ENCODE measurements around the gene MACROD2.

Gene MACROD2

DNA sequence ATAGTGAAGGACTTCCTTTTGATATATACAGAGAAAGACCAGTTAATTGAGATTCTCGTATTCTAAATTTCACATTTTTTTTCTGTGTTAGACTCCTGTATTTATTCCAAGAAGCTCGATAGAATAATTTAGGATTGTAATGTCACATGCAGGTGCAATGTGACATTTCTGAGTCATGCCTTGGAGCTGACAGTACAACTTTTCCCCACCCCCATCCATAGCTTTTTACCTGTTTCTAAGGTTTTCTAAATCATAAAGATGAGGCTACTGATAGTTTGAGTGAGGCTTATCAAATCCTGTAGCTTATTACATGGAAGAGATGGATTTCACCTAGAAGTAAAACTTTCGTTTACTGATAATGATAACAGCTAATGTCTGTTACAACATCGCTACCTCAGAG is 304.5 kb downstream of the MACROD2 start:
- Mint-ChIP-seq H3K27me3 (no peaks in the 10 kb centered on the region), H3K27ac (no peak overlapping the region), H3K4me1 (ENCODE audit: low read depth) (no peaks in the 10 kb centered on the region), H3K36me3 (ENCODE audit: low read depth) (no peaks in the 10 kb centered on the region), H3K4me3 (no peak overlapping the region), H3K9me3 (peaks cover 4% of the 10 kb centered on the region)

DNA sequence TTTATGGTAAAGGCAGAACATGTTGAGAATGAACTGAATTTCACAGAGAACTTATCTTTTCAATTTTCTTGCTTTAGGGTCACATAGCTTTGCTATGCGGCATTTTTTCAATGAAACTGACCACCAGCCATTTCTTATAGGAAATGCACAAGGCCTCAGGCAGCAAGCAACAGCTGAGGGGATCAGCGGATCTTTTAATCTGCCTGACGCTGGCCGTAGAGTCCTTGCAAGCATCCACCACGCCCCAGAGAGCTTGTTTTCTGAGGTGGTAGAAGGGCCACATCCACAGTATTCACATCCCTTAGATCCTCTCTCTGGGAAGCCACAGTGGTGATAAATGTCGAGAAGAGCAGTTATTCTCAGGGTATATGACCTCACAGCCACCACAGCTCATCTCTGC is 307.8 kb downstream of the MACROD2 start:
- H3K4me1 Mint-ChIP-seq (ENCODE audit: low read depth), result no peaks in the 10 kb centered on the region
- H3K9me3 Mint-ChIP-seq, result peaks cover 14% of the 10 kb centered on the region
- no peak overlapping the region for H3K4me3 Mint-ChIP-seq
- no peaks in the 10 kb centered on the region for H3K36me3 Mint-ChIP-seq (ENCODE audit: low read depth)
- no peak overlapping the region for H3K27ac Mint-ChIP-seq
- H3K27me3 Mint-ChIP-seq, result no peaks in the 10 kb centered on the region

- Mint-ChIP-seq H3K36me3 (ENCODE audit: low read depth) (no peaks in the 10 kb centered on the region), H3K27ac (no peak overlapping the region), H3K9me3 (peaks cover 14% of the 10 kb centered on the region), H3K4me3 (no peak overlapping the region), H3K4me1 (ENCODE audit: low read depth) (no peaks in the 10 kb centered on the region), H3K27me3 (no peaks in the 10 kb centered on the region)
Measured at GRCh38 chr20:14303651-14304050, 308.3 kb downstream of the MACROD2 start.

- no peaks in the 10 kb centered on the region for H3K36me3 Mint-ChIP-seq (ENCODE audit: low read depth)
- no peaks in the 10 kb centered on the region for H3K27me3 Mint-ChIP-seq
- no peak overlapping the region for H3K4me3 Mint-ChIP-seq
- H3K9me3 Mint-ChIP-seq, result peaks cover 14% of the 10 kb centered on the region
- H3K27ac Mint-ChIP-seq, result no peak overlapping the region
- no peaks in the 10 kb centered on the region for H3K4me1 Mint-ChIP-seq (ENCODE audit: low read depth)
Measured at GRCh38 chr20:14304472-14304871, 309.2 kb downstream of the MACROD2 start.

- no peak overlapping the region for H3K4me3 Mint-ChIP-seq
- H3K27me3 Mint-ChIP-seq, result no peaks in the 10 kb centered on the region
- no peaks in the 10 kb centered on the region for H3K36me3 Mint-ChIP-seq (ENCODE audit: low read depth)
- H3K4me1 Mint-ChIP-seq (ENCODE audit: low read depth), result no peaks in the 10 kb centered on the region
- peaks cover 14% of the 10 kb centered on the region for H3K9me3 Mint-ChIP-seq
- H3K27ac Mint-ChIP-seq, result no peak overlapping the region
Measured at GRCh38 chr20:14307956-14308355, 312.6 kb downstream of the MACROD2 start.

DNA sequence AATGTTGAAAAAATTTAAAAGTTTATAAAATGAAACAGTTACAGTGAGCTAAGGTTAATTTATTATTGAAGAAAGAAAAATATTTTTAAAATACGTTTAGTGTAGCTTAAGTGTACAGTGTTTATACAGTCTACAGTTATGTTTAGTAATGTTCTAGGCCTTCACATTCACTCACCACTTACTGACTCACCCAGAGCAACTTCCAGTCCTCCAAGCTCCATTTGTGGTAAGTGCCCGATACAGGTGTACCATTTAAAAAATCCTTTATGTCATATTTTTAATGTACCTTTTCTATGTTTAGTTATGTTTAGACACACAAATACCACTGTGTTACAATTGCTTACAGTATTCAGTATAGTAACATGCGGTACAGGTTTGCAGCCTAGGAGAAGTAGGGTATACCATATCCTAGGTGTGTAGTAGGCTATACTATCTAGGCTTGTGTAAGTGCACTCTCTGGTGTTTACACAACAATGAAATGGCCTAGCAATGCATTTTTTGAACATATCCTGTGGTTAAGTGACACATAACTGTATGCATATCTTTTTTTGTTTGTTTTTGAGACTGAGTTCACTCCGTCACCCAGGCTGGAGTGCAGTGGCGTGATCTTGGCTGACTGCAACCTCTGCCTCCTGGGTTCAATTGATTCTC is 315.8 kb downstream of the MACROD2 start:
- H3K4me1 Mint-ChIP-seq (ENCODE audit: low read depth), result no peaks in the 10 kb centered on the region
- no peaks in the 10 kb centered on the region for H3K27me3 Mint-ChIP-seq
- H3K36me3 Mint-ChIP-seq (ENCODE audit: low read depth), result no peaks in the 10 kb centered on the region
- no peak overlapping the region for H3K4me3 Mint-ChIP-seq
- peaks cover under 1% of the 10 kb centered on the region for H3K9me3 Mint-ChIP-seq
- no peak overlapping the region for H3K27ac Mint-ChIP-seq

DNA sequence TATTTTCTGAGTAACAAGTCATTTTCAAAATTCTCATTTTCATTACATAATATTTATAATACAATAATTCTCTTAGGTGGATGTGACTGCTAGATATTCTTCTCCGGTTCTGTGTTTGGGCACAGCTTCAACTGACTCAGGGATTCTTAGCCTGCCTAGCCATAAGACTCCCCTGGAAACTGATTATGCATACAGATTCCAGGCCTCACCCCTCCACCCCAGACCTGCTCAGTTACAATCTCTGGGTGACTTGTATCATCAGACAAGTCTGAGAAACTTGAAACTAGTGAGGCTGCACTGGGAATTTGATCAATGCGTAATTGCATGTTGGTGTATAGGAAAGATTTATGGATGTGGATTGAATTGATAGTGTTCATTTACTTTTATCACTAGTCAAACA is 316.7 kb downstream of the MACROD2 start:
- no peaks in the 10 kb centered on the region for H3K9me3 Mint-ChIP-seq
- no peaks in the 10 kb centered on the region for H3K36me3 Mint-ChIP-seq (ENCODE audit: low read depth)
- H3K27ac Mint-ChIP-seq, result no peak overlapping the region
- no peak overlapping the region for H3K4me3 Mint-ChIP-seq
- H3K27me3 Mint-ChIP-seq, result no peaks in the 10 kb centered on the region
- no peaks in the 10 kb centered on the region for H3K4me1 Mint-ChIP-seq (ENCODE audit: low read depth)

DNA sequence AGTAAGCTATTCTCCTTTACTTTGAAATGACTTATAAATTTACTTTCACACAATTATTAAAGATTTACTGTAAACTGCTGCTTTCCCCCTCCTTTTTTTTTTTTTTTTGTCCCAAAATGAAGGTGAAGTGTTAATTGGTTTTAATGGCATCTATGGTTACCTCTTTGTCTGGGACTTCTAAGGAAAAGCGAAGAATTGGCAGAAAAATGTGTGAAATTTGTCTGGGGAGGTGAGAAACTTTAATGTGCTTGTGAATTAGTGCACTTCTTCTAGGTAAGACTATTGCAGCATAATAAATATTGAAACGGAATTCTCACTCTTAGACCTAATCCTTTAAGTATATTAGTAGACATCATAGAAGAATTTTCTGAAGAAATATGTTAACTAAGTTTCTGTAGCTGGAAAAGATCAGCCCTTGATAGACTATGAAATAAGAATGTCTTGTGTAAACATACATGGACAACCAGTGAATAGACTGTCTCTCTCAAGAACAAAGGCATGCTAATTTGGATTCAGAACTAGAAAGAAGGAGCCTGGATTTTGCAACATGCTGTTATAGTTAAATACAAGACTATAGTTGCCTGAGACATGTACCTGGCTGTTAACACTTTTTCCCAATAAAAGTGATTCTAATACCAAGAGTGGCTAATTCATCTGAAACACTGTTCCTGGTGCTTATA is 318.2 kb downstream of the MACROD2 start:
- Mint-ChIP-seq H3K27ac (no peak overlapping the region), H3K27me3 (no peaks in the 10 kb centered on the region), H3K9me3 (no peaks in the 10 kb centered on the region), H3K4me3 (no peak overlapping the region), H3K4me1 (ENCODE audit: low read depth) (no peaks in the 10 kb centered on the region), H3K36me3 (ENCODE audit: low read depth) (no peaks in the 10 kb centered on the region)

DNA sequence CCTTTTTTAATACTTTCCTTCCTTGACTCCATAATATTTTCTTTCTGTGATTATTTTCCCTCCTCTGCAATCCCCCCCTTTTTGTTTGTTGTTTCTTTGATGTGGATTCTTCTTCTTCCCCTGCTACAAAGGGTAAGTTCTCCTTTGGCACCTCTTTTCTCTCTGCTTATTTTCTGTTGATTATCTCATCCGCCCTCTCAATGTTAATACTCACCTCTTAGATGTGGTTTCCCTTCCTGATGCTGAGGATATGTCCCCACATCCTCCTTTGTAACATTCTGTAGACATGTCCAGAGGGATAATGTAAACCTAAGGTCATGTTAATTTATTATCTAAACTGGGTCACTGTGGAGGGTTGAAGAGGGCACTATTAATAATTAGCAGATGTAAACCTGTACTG is 324.4 kb downstream of the MACROD2 start:
- no peak overlapping the region for H3K4me3 Mint-ChIP-seq
- H3K27ac Mint-ChIP-seq, result no peak overlapping the region
- peaks cover 7% of the 10 kb centered on the region for H3K9me3 Mint-ChIP-seq
- H3K4me1 Mint-ChIP-seq (ENCODE audit: low read depth), result no peaks in the 10 kb centered on the region
- no peaks in the 10 kb centered on the region for H3K36me3 Mint-ChIP-seq (ENCODE audit: low read depth)
- no peaks in the 10 kb centered on the region for H3K27me3 Mint-ChIP-seq

DNA sequence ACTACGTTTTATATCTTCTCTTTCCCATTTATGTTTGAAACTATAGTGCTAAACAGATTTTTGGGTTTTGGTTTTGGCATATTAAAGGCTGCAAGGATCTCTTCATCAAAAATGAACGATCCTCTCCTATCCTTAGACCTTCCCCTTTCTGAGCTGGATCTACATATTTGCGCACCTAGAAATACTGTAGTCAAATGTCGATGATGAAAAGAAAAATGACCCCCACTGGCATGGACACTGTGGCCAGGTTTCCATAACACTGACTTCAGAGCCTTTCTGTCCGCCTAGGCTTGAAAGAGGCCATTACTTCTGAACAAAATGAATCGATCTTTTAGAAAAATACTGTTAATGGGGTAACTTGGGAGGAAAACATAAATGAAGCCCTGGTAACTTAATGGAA is 336.3 kb downstream of the MACROD2 start:
- Mint-ChIP-seq H3K4me3 (no peak overlapping the region), H3K36me3 (ENCODE audit: low read depth) (no peaks in the 10 kb centered on the region), H3K27ac (no peak overlapping the region), H3K9me3 (no peaks in the 10 kb centered on the region), H3K4me1 (ENCODE audit: low read depth) (no peaks in the 10 kb centered on the region), H3K27me3 (no peaks in the 10 kb centered on the region)

- no peak overlapping the region for H3K4me3 Mint-ChIP-seq
- no peaks in the 10 kb centered on the region for H3K9me3 Mint-ChIP-seq
- H3K27me3 Mint-ChIP-seq, result no peaks in the 10 kb centered on the region
- no peak overlapping the region for H3K27ac Mint-ChIP-seq
- no peaks in the 10 kb centered on the region for H3K4me1 Mint-ChIP-seq (ENCODE audit: low read depth)
- no peaks in the 10 kb centered on the region for H3K36me3 Mint-ChIP-seq (ENCODE audit: low read depth)
Measured at GRCh38 chr20:14332866-14333265, 337.6 kb downstream of the MACROD2 start.

DNA sequence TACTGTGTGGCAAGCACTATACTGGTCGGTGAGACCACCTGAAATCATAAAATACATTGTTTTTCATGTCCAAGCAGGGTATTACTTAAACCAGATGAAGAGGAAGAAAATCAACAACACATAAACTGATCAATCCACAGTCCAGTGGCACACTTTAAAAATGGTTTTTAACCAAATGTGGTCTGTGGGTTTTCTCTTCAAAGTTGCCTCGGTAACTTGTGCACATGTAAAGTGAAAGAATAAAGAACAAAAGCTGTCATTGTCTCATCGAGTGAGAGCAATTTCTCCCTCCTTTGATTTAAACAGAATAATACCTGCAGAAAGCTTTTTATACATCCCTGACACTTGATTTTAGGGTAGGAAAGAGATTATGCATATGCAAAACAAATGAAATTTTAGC is 338.4 kb downstream of the MACROD2 start:
- H3K9me3 Mint-ChIP-seq, result no peaks in the 10 kb centered on the region
- no peak overlapping the region for H3K27ac Mint-ChIP-seq
- no peaks in the 10 kb centered on the region for H3K4me1 Mint-ChIP-seq (ENCODE audit: low read depth)
- no peaks in the 10 kb centered on the region for H3K36me3 Mint-ChIP-seq (ENCODE audit: low read depth)
- no peak overlapping the region for H3K4me3 Mint-ChIP-seq
- H3K27me3 Mint-ChIP-seq, result no peaks in the 10 kb centered on the region

GRCh38 chr20:14334306-14334930 is 339.1 kb downstream of the MACROD2 start:
- Mint-ChIP-seq H3K4me1 (ENCODE audit: low read depth) (no peaks in the 10 kb centered on the region), H3K36me3 (ENCODE audit: low read depth) (no peaks in the 10 kb centered on the region), H3K27ac (no peak overlapping the region), H3K27me3 (no peaks in the 10 kb centered on the region), H3K9me3 (no peaks in the 10 kb centered on the region), H3K4me3 (no peak overlapping the region)

- Mint-ChIP-seq H3K36me3 (ENCODE audit: low read depth) (no peaks in the 10 kb centered on the region), H3K27me3 (no peaks in the 10 kb centered on the region), H3K27ac (no peak overlapping the region), H3K9me3 (peaks cover 3% of the 10 kb centered on the region), H3K4me3 (no peak overlapping the region), H3K4me1 (ENCODE audit: low read depth) (no peaks in the 10 kb centered on the region)
Measured at GRCh38 chr20:14335052-14335451, 339.7 kb downstream of the MACROD2 start.

DNA sequence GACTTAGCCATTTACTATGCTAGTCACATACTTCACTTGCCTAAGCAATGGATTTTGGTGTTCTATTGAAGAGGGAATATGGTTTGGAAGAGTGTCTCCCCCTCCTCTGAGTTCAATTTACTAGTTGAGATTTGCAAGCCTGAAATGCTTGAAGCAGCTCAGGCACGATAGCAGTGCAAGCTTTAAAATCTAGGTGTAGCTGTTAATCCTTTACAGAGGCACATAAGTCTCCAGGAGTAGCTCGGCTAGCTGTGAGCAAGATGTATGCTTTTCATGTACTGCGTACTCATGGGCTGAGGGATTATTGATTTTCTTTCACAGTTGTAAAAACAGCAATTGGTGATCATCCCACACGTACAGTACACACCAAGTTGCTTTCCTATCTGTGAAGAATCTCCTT is 341.4 kb downstream of the MACROD2 start:
- H3K36me3 Mint-ChIP-seq (ENCODE audit: low read depth), result no peaks in the 10 kb centered on the region
- no peak overlapping the region for H3K4me3 Mint-ChIP-seq
- H3K4me1 Mint-ChIP-seq (ENCODE audit: low read depth), result no peaks in the 10 kb centered on the region
- peaks cover 7% of the 10 kb centered on the region for H3K9me3 Mint-ChIP-seq
- no peak overlapping the region for H3K27ac Mint-ChIP-seq
- no peaks in the 10 kb centered on the region for H3K27me3 Mint-ChIP-seq
